ENCODE results near the gene DACT2.
"Not testable (repeated sequence)": the region's sequence is repeated elsewhere in the genome, so short reads cannot be mapped to it uniquely, and the experiment has no call there.

GRCh38 chr6:168287460-168287859, 32.1 kb downstream of the DACT2 start:
- TF ChIP-seq MYBL2 (CRISPR knock-in tag; IDR thresholded peaks at IDR 0.05); CTCF (IDR thresholded peaks at IDR 0.05); E2F5 (CRISPR knock-in tag; IDR thresholded peaks at IDR 0.05); ZNF423 (CRISPR knock-in tag; IDR thresholded peaks at IDR 0.05); JUN (CRISPR knock-in tag; IDR thresholded peaks at IDR 0.05); USF2 (CRISPR knock-in tag; IDR thresholded peaks at IDR 0.05); SOX15 (CRISPR knock-in tag; IDR thresholded peaks at IDR 0.05); TP53 (CRISPR knock-in tag; IDR thresholded peaks at IDR 0.05); ATF2 (CRISPR knock-in tag; IDR thresholded peaks at IDR 0.05; ENCODE audit: borderline replicate concordance, low read depth): not testable (repeated sequence)
